HUES6 (cell line): ENCODE measurements around the gene DCLK1.
A peak's percentile ranks its signal among the peaks of the same experiment; 100 is the strongest.

Source experiments
- H3K27ac ChIP-seq: 2 replicates; pipeline ENCODE4 v1.7.0; 2013; ENCODE audit warnings: low read depth, mild to moderate bottlenecking, low read length, inconsistent platforms
- H3K27me3 ChIP-seq: 2 replicates; pipeline ENCODE4 v1.6.1; 2013; ENCODE audit warnings: low read length; ENCODE audit not compliant: control insufficient read depth, insufficient read depth
- H3K36me3 ChIP-seq: 2 replicates; pipeline ENCODE4 v1.6.1; 2013; ENCODE audit warnings: low read length; ENCODE audit not compliant: control insufficient read depth, insufficient read depth
- H3K4me1 ChIP-seq: 2 replicates; pipeline ENCODE4 v1.6.1; 2013; ENCODE audit warnings: low read length; ENCODE audit not compliant: control insufficient read depth, insufficient read depth
- H3K4me3 ChIP-seq: 2 replicates; pipeline ENCODE4 v1.5.1; 2013; ENCODE audit warnings: low read depth, low read length
- H3K9ac ChIP-seq: one replicate; pipeline ENCODE4 v1.6.1; 2013; ENCODE audit warnings: mild to moderate bottlenecking, low read length
- H3K9me3 ChIP-seq: 2 replicates; pipeline ENCODE4 v1.6.1; 2013; ENCODE audit warnings: low read depth, low read length; ENCODE audit not compliant: control insufficient read depth, insufficient read depth

The DCLK1 gene

GRCh38 chr13:36131931-36132297 is 732 bp upstream of the DCLK1 start:
- peaks cover 6% of the 10 kb centered on the region; the same call in 1 of the 2 replicates for H3K4me1 ChIP-seq
- H3K36me3 ChIP-seq = no peaks in the 10 kb centered on the region
- peak overlapping the region; percentile 75 for H3K4me3 ChIP-seq
- peaks cover 66% of the 10 kb centered on the region for H3K27me3 ChIP-seq
- no peak overlapping the region for H3K27ac ChIP-seq
- H3K9me3 ChIP-seq = no peaks in the 10 kb centered on the region
- no peak overlapping the region for H3K9ac ChIP-seq

DNA sequence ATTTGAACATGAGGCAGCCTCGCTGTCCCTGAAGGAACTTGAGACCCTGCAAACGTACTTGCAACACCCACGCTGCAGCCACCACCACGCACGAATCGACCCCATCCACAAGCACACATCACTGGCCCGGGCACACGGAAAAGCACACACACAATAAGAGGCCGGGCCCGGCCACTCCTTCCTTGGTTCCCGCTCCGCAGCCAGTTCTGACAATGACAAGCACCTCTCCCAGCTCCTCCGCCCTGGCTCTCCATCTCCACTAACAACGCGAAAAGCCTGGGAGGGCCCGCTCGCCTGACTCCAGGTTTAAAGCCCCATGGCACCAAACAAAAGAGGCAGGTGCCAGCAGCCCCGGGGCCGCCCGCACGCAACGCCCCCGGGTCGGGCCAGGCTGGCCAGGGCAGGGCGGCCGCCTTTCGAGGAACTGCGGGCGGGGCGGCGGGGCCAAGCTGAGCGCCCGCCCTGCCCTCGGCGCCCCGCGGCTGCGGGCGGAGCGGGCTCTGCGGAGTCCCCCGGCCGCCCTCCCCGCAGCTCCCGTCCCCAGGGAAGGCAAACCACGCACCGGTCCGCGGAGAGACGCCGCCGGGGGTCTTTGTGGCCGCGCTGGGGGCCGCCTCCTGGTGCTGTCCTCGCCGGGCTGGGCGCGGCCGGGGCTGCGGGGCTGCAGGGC is 495 bp downstream of the DCLK1 start:
- Histone ChIP-seq H3K27me3 (peaks cover 72% of the 10 kb centered on the region), H3K9ac (no peak overlapping the region), H3K4me1 (peaks cover 6% of the 10 kb centered on the region; the same call in 1 of the 2 replicates), H3K27ac (no peak overlapping the region), H3K4me3 (peak overlapping the region; percentile 75), H3K9me3 (no peaks in the 10 kb centered on the region), H3K36me3 (no peaks in the 10 kb centered on the region)

DNA sequence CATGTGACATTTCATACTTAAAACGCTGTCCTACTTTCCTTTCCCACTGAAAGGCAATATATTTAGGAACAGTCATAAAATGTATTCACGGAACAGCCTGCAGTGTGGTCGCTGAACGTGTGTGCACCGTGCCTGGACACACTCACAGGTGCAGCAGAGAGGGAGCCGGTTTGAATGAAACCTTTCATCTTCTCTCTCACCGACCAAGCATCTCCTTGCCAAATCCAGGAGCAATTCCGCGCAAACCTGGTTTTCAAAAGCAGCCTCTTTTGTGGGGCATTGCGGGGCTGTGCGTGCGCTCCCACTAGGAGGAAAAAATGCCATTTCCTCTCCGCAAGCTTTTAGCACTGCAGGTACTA is 1.0 kb downstream of the DCLK1 start:
- Histone ChIP-seq H3K9me3 (no peaks in the 10 kb centered on the region), H3K9ac (no peak overlapping the region), H3K4me3 (peak overlapping the region; percentile 75), H3K4me1 (peaks cover 6% of the 10 kb centered on the region; the same call in 1 of the 2 replicates), H3K27me3 (peaks cover 72% of the 10 kb centered on the region), H3K27ac (no peak overlapping the region), H3K36me3 (no peaks in the 10 kb centered on the region)

- Histone ChIP-seq H3K9ac (no peak overlapping the region), H3K4me1 (peaks cover 6% of the 10 kb centered on the region; the same call in 1 of the 2 replicates), H3K4me3 (0 out of 2 replicates have a peak overlapping the region, but pooled peaks have one; percentile 75), H3K27ac (no peak overlapping the region), H3K36me3 (no peaks in the 10 kb centered on the region), H3K27me3 (peaks cover 72% of the 10 kb centered on the region), H3K9me3 (no peaks in the 10 kb centered on the region)
Measured at GRCh38 chr13:36129539-36129938, 1.6 kb downstream of the DCLK1 start.

- Histone ChIP-seq H3K27ac (no peak overlapping the region), H3K27me3 (peaks cover 49% of the 10 kb centered on the region), H3K4me1 (peaks cover 6% of the 10 kb centered on the region; the same call in 1 of the 2 replicates)
Measured at GRCh38 chr13:36126491-36126890, 4.7 kb downstream of the DCLK1 start.

DNA sequence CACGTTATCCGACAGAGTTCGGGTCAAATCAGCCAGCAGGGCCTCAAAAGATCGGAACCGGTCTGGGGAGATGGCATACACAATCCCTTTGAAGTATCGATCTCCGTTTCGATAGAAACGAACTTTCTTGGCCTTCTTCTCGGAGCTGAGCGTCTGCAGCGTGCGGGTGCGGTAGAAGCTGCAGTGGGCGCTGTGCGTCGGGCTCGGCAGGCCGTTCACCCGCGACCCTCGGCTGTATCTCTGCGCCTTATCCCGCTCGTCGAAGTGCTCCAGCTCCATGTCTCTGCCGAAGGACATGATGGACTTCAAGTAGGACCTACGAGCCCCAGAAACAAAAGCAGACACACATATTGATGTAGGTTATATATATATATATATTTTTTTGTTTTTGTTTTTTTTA is 5.3 kb downstream of the DCLK1 start:
- no peak overlapping the region for H3K27ac ChIP-seq
- peaks cover 6% of the 10 kb centered on the region; the same call in 1 of the 2 replicates for H3K4me1 ChIP-seq
- no peak overlapping the region for H3K9ac ChIP-seq
- H3K27me3 ChIP-seq = peaks cover 45% of the 10 kb centered on the region
- no peaks in the 10 kb centered on the region for H3K9me3 ChIP-seq
- H3K4me3 ChIP-seq = no peak overlapping the region
- no peaks in the 10 kb centered on the region for H3K36me3 ChIP-seq

More at GRCh38 chr13:36126491-36126890, 4.7 kb downstream of the DCLK1 start:
- no peaks in the 10 kb centered on the region for H3K9me3 ChIP-seq
- no peak overlapping the region for H3K4me3 ChIP-seq
- H3K36me3 ChIP-seq = no peaks in the 10 kb centered on the region
- H3K9ac ChIP-seq = no peak overlapping the region

DNA sequence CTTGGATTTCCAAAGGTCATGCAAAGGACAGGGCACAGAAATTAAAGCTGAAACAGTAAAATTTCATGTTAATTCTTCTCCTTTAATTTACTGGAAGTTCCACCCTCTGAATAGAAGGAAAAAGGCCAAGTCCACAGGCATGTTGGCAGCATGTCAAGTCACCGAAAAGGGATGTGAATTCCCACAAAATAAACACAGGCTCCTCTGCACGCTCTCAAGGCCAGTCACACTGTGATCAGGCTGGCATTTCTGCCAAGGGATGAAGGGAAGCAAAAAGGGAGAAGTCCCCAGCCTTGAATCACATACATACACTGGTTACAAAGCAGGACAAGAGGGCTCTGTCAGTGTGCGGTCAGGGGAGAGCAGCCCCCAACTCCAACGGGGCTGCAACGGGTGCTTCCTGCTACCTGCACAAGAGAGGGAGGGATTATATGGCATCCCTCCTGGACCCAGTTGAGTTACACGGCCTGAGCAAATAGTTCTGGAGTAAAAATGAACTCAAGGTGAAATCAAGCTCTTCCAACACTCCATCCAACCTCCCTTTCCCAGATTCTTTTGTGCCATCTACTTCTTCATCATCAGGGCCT is 6.9 kb downstream of the DCLK1 start:
- no peak overlapping the region for H3K4me3 ChIP-seq
- peaks cover 30% of the 10 kb centered on the region for H3K27me3 ChIP-seq
- H3K9ac ChIP-seq = no peak overlapping the region
- H3K4me1 ChIP-seq = no peaks in the 10 kb centered on the region
- no peaks in the 10 kb centered on the region for H3K9me3 ChIP-seq
- no peak overlapping the region for H3K27ac ChIP-seq
- no peaks in the 10 kb centered on the region for H3K36me3 ChIP-seq

GRCh38 chr13:36115306-36115705 is 15.9 kb downstream of the DCLK1 start:
- Histone ChIP-seq H3K4me1 (no peaks in the 10 kb centered on the region), H3K4me3 (no peak overlapping the region), H3K36me3 (no peaks in the 10 kb centered on the region), H3K27ac (no peak overlapping the region), H3K9me3 (no peaks in the 10 kb centered on the region), H3K27me3 (no peaks in the 10 kb centered on the region), H3K9ac (no peak overlapping the region)

GRCh38 chr13:36114233-36114632 is 16.9 kb downstream of the DCLK1 start:
- H3K27me3 ChIP-seq = no peaks in the 10 kb centered on the region
- no peaks in the 10 kb centered on the region for H3K36me3 ChIP-seq
- no peaks in the 10 kb centered on the region for H3K4me1 ChIP-seq
- H3K9ac ChIP-seq = no peak overlapping the region
- H3K27ac ChIP-seq = no peak overlapping the region
- H3K4me3 ChIP-seq = no peak overlapping the region
- H3K9me3 ChIP-seq = no peaks in the 10 kb centered on the region

DNA sequence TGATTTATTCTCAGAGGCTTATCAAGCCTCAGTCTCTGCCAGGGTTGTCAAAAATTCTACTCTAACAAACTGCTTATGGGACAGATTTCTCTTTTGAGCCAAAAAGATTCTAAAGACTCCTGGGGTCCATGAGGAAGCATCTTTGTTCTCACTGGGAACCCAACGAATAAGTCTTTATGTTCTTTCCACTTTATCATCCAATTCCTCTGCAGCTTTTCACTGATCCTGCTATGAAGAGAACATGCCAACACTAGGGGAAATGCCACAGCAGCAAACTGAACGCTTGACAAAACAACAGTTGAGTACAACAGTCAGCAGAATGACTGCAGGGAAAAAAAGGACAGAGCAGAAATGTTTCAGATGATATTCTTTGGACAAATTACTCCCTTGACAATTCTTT is 22.2 kb downstream of the DCLK1 start:
- no peaks in the 10 kb centered on the region for H3K36me3 ChIP-seq
- no peaks in the 10 kb centered on the region for H3K27me3 ChIP-seq
- H3K4me3 ChIP-seq = no peak overlapping the region
- H3K9me3 ChIP-seq = no peaks in the 10 kb centered on the region
- no peak overlapping the region for H3K9ac ChIP-seq
- no peak overlapping the region for H3K27ac ChIP-seq
- H3K4me1 ChIP-seq = no peaks in the 10 kb centered on the region

DNA sequence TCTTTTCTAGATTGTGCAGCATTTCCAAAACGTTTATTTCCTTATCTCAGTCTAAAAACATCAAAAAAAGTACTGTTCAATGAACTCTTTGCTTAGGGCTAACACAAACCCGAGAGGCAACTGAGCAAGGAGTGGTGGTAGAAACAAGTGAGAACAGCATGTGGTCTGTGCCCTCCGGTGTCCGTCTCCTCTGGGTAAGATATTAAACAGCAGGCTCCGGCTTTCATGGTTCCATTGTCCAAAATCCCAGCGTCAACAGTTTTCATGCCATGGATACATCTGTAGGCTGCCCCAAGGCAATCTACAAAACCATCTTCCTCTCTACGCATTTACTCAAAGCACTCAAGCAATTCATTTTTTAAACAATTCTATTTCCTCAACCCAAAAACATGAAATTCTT is 22.8 kb downstream of the DCLK1 start:
- H3K27ac ChIP-seq = no peak overlapping the region
- no peaks in the 10 kb centered on the region for H3K27me3 ChIP-seq
- no peak overlapping the region for H3K4me3 ChIP-seq
- no peaks in the 10 kb centered on the region for H3K4me1 ChIP-seq
- no peaks in the 10 kb centered on the region for H3K9me3 ChIP-seq
- H3K9ac ChIP-seq = no peak overlapping the region
- no peaks in the 10 kb centered on the region for H3K36me3 ChIP-seq
